ENCODE data around the gene SLC25A47. TPM values are rescaled to one million over a fixed set of nuclear protein-coding genes. Genes with fewer than 3 reads are reported as not detected.

SLC25A47 gene
- total RNA-seq, 2 donors from 2014 or later, result not detected

- no peaks in the 10 kb centered on the region for H3K9me3 ChIP-seq
- no peak for TF ChIP-seq CTCF (IDR thresholded peaks at IDR 0.05)
- H3K27me3 ChIP-seq, result no peaks in the 10 kb centered on the region
- H3K27ac ChIP-seq, result peak overlapping the region; percentile 87 to 90
- DNase-seq (ENCODE audit: low spot score), result no peak
- no peaks in the 10 kb centered on the region for H3K36me3 ChIP-seq
- peaks cover 0 to 29% of the 10 kb centered on the region in 2 donors for H3K4me1 ChIP-seq
- peak overlapping the region; percentile 71 to 80 for H3K4me3 ChIP-seq
Observed at GRCh38 chr14:100376751-100377171, 53.6 kb downstream of the SLC25A47 start.

MicroRNA genes within 50 kb of the gene (microRNA counts, 767-probe panel; counts per million panel counts)
- 0 to 31.0 counts per million in 2 donors for microRNA hsa-miR-345-5p

Small RNA genes lying within 50 kb of the gene (microRNA-seq; reads per million reads assigned to microRNA genes)
- gene MIR345 (ENCODE audit: borderline number of aligned reads in 2 of 2, borderline replicate concordance in 1 of 2) (86.4 to 89.8 reads per million in 2 donors), gene MIR6764 (ENCODE audit: borderline number of aligned reads in 2 of 2, borderline replicate concordance in 1 of 2) (0 to 0.71 reads per million in 2 donors)

Other genes starting within 250 kb of the SLC25A47 start
- gene DEGS2, start 163.7 kb upstream of the SLC25A47 start, total RNA-seq, result not detected
- gene YY1, start 84.2 kb upstream of the SLC25A47 start, total RNA-seq, result 10 to 100 TPM; 31.3 to 36.3 TPM
- gene SLC25A29, start 16.9 kb upstream of the SLC25A47 start, total RNA-seq, result 10 to 100 TPM; 24.7 to 34.0 TPM
- 1 to 10 TPM; 4.4 to 4.7 TPM for gene WDR25, start 53.1 kb downstream of the SLC25A47 start, total RNA-seq

All from right atrium auricular region (tissue), 2 donors.